HG03139 (cell line): ENCODE results near the gene ELP6.
"Not testable (repeated sequence)": the region's sequence is repeated elsewhere in the genome, so short reads cannot be mapped to it uniquely, and the experiment has no call there.

ENCODE experiments used
- ATAC-seq: cut with Tn5 transposase; IDR thresholded peaks from one replicate; pipeline ENCODE4 v1.9.1; 2021; ENCODE audit not compliant: unreplicated experiment

The ELP6 gene

GRCh38 chr3:47512416-47513124, 942 bp downstream of the ELP6 start:
- ATAC-seq = no peak

- not testable (repeated sequence) for ATAC-seq
Measured at GRCh38 chr3:47505267-47505666, 8.2 kb downstream of the ELP6 start.

- no peak for ATAC-seq
Measured at GRCh38 chr3:47504113-47504512, 9.4 kb downstream of the ELP6 start.

GRCh38 chr3:47503033-47503432, 10.5 kb downstream of the ELP6 start:
- no peak for ATAC-seq

GRCh38 chr3:47496892-47497291, 16.6 kb downstream of the ELP6 start:
- ATAC-seq = no peak

- no peak for ATAC-seq
Measured at GRCh38 chr3:47495886-47496285, 17.6 kb downstream of the ELP6 start.

- ATAC-seq = no peak
Measured at GRCh38 chr3:47495111-47495510, 18.4 kb downstream of the ELP6 start.

GRCh38 chr3:47491777-47492176, 21.7 kb downstream of the ELP6 start:
- no peak for ATAC-seq

- no peak for ATAC-seq
Measured at GRCh38 chr3:47491186-47491585, 22.3 kb downstream of the ELP6 start.

GRCh38 chr3:47487265-47487664, 26.2 kb downstream of the ELP6 start:
- ATAC-seq = no peak

GRCh38 chr3:47485812-47486211, 27.7 kb downstream of the ELP6 start:
- ATAC-seq = no peak

- ATAC-seq = no peak
Measured at GRCh38 chr3:47482366-47482765, 31.1 kb downstream of the ELP6 start.

GRCh38 chr3:47481763-47482162, 31.7 kb downstream of the ELP6 start:
- not testable (repeated sequence) for ATAC-seq

- not testable (repeated sequence) for ATAC-seq
Measured at GRCh38 chr3:47480267-47480666, 33.2 kb downstream of the ELP6 start.

GRCh38 chr3:47479826-47480160, 33.7 kb downstream of the ELP6 start:
- ATAC-seq = no peak

GRCh38 chr3:47478022-47478421, 35.5 kb downstream of the ELP6 start:
- ATAC-seq = no peak

GRCh38 chr3:47476644-47477199, 36.8 kb downstream of the ELP6 start:
- no peak for ATAC-seq

- no peak for ATAC-seq
Measured at GRCh38 chr3:47476330-47476626, 37.2 kb downstream of the ELP6 start.

- ATAC-seq = peak; percentile 81
Measured at GRCh38 chr3:47475570-47476329, 37.8 kb downstream of the ELP6 start, which contains the start of gene SCAP. Gene SCAP (minus strand): TSS chr3:47475941. CDS start chr3:47442993, 32,948 bp downstream.

GRCh38 chr3:47475029-47475569, 38.4 kb downstream of the ELP6 start:
- no peak for ATAC-seq

- no peak for ATAC-seq
Measured at GRCh38 chr3:47473391-47473790, 40.1 kb downstream of the ELP6 start.

- ATAC-seq = no peak
Measured at GRCh38 chr3:47469616-47470015, 43.9 kb downstream of the ELP6 start.
